CD4-positive, alpha-beta T cell (primary cell): Measurements from ENCODE around the gene PAFAH2. TPM values are rescaled to one million over a fixed set of nuclear protein-coding genes. Genes with fewer than 3 reads are reported as not detected.

ENCODE experiments used
- ATAC-seq: fragments of 200-7000 bp; cut with Tn5 transposase; one replicate; pipeline ENCODE4 v1.10.0; 2022; ENCODE audit warnings: mild to moderate bottlenecking; ENCODE audit not compliant: poor library complexity
- CTCF ChIA-PET: fragments of 350-600 bp; sonication (Branson Sonifier 250); formaldehyde crosslinking; loops from one replicate; lab custom pipeline; 2021; ENCODE audit warnings: antibody characterized with exemption, inconsistent platforms; lab: Charles Lee
- POLR2A ChIA-PET: fragments of 350-600 bp; sonication (Branson Sonifier 250); formaldehyde crosslinking; loops from one replicate; lab custom pipeline; 2021; ENCODE audit warnings: antibody characterized with exemption, inconsistent platforms; lab: Charles Lee
- DNase-seq, 14 experiments: peaks; one replicate each; pipeline ENCODE4 v3.0.0-alpha.2; 2013 to 2020; ENCODE audit warnings: mixed read lengths in 2 of 14
- H3K27ac ChIP-seq, 2 donors: one replicate each; pipeline versions ENCODE4 v1.5.1 to v1.7.0; 2013; ENCODE audit warnings: low read length in 2 of 2, low read depth in 1 of 2, mild to moderate bottlenecking in 1 of 2
- H3K27me3 ChIP-seq, 2 experiments: 1 replicate in 1 of 2; 2 replicates in 1 of 2; pipeline versions ENCODE4 v1.6.1 to v1.7.0; 2013; ENCODE audit warnings: low read length in 2 of 2, control low read depth in 1 of 2, mild to moderate bottlenecking in 1 of 2, moderate library complexity in 1 of 2; ENCODE audit not compliant: insufficient read depth in 2 of 2, control insufficient read depth in 1 of 2
- H3K36me3 ChIP-seq: one replicate; pipeline ENCODE4 v1.6.1; 2013; ENCODE audit warnings: low read length, control low read depth; ENCODE audit not compliant: insufficient read depth
- H3K4me1 ChIP-seq: one replicate; pipeline ENCODE4 v1.6.1; 2013; ENCODE audit warnings: low read length, control low read depth; ENCODE audit not compliant: insufficient read depth
- H3K4me3 ChIP-seq: one replicate; pipeline ENCODE4 v1.5.1; 2013; ENCODE audit warnings: mild to moderate bottlenecking, low read length, moderate library complexity
- H3K9me3 ChIP-seq, 2 experiments: 1 replicate in 1 of 2; 2 replicates in 1 of 2; pipeline versions ENCODE4 v1.6.1 to v1.7.0; 2013; ENCODE audit warnings: low read length in 2 of 2, mild to moderate bottlenecking in 2 of 2, control low read depth in 1 of 2, moderate library complexity in 1 of 2; ENCODE audit not compliant: control insufficient read depth in 1 of 2, insufficient read depth in 1 of 2
- H3K27ac Mint-ChIP-seq: one replicate; pipeline ENCODE4 v1.8.0; 2020; ENCODE audit warnings: mixed read lengths
- H3K27me3 Mint-ChIP-seq: one replicate; pipeline ENCODE4 v1.8.0; 2021; ENCODE audit warnings: mixed read lengths
- H3K36me3 Mint-ChIP-seq: one replicate; pipeline ENCODE4 v1.8.0; 2021; ENCODE audit warnings: low read depth, mixed read lengths
- H3K4me1 Mint-ChIP-seq: one replicate; pipeline ENCODE4 v1.8.0; 2021; ENCODE audit warnings: low read depth, mixed read lengths
- H3K4me3 Mint-ChIP-seq: one replicate; pipeline ENCODE4 v1.8.0; 2020; ENCODE audit warnings: mild to moderate bottlenecking, mixed read lengths
- H3K9me3 Mint-ChIP-seq: one replicate; pipeline ENCODE4 v1.8.0; 2020; ENCODE audit warnings: mixed read lengths
- CTCF ChIP-seq: fragments of 200-600 bp; IDR thresholded peaks from one replicate; pipeline ENCODE4 v1.8.0; 2022; ENCODE audit warnings: antibody characterized with exemption, mild to moderate bottlenecking
- intact Hi-C, 2 experiments: fragments of 100-400 bp; cut with DNase I in 1 of 2; cut with micrococcal nuclease in 1 of 2; formaldehyde crosslinking; loops; one replicate each; pipeline versions ENCODE4 v1.15.1 to v1.9.0; 2023 to 2025; cut with DNase I, micrococcal nuclease
- polyA plus RNA-seq, 2 donors: library from polyadenylated mRNA; unstranded; fragments of 120-200 nt; gene quantifications; one replicate each; pipeline ENCODE4 v1.2.1, GENCODE V29; 2013
- total RNA-seq, 174 experiments: library from RNA in 2 of 174; stranded (reverse) in 2 of 174; gene quantifications; one replicate each; pipeline ENCODE4 v1.2.3 and lab custom pipeline; 2021 to 2026

Gene PAFAH2
- total RNA-seq: 1 to 10 TPM; 7.9 to 8.1 TPM
- 13.4 TPM for polyA plus RNA-seq (2013, experiment 1 of 2)
- polyA plus RNA-seq (2013, experiment 2 of 2): 12.6 TPM
- 5.7 to 85.4 (median 22.5) reads per million in 172 experiments for total RNA-seq (lab: John Stamatoyannopoulos, UW)

- H3K27ac Mint-ChIP-seq: peak within 1 kb of the TSS; percentile 97
- ATAC-seq: peak; percentile 95
- POLR2A ChIA-PET: interaction anchor here (0.5 to 6.2 kb wide), 21 partner anchors 9 to 766 kb away, joined by 3 to 124 read pairs (median 5); partner anchors contain the start of genes DHDDS, MTFR1L, PAQR7 and STMN1
- H3K27me3 Mint-ChIP-seq: no peaks in the 10 kb centered on the region
- Histone ChIP-seq H3K27ac (peak within 1 kb of the TSS; percentile 87 to 93), H3K27me3 (no peaks in the 10 kb centered on the region), H3K9me3 (no peaks in the 10 kb centered on the region), H3K4me3 (peak within 1 kb of the TSS; percentile 71), H3K4me1 (peaks cover 21% of the 10 kb centered on the region), H3K36me3 (no peaks in the 10 kb centered on the region)
- CTCF ChIA-PET: interaction anchor here (0.6 to 11.1 kb wide), 19 partner anchors 9 to 366 kb away, joined by 3 to 184 read pairs (median 4); partner anchors contain the start of gene PAQR7
- H3K4me3 Mint-ChIP-seq: peak within 1 kb of the TSS; percentile 91
- peaks cover 39% of the 10 kb centered on the region for H3K4me1 Mint-ChIP-seq
- no peaks in the 10 kb centered on the region for H3K9me3 Mint-ChIP-seq
- H3K36me3 Mint-ChIP-seq: peaks cover 8% of the 10 kb centered on the region
- TF ChIP-seq CTCF: peak; percentile 90
- DNase-seq: peak; percentile 92 to 99 (median 96)
- intact Hi-C loops: loop anchor here (1.0 to 5.0 kb wide), 8 partner anchors 27 to 389 kb away; partner anchors contain the start of gene STMN1 (in 1 of the 2)
Measured at GRCh38 chr1:25997828-25998761, at the start of gene PAFAH2. Gene PAFAH2 (minus strand): TSS chr1:25998063. CDS start chr1:25990816, 7,247 bp downstream.

GRCh38 chr1:26047278-26047874 is 49.5 kb upstream of the PAFAH2 start:
- ChIA-PET POLR2A (no interaction called here), CTCF (interaction anchor here (1.7 kb wide), 1 partner anchor 22 kb away, joined by 4 read pairs; no protein-coding TSS in a partner anchor)
- no peak overlapping the region for H3K27ac Mint-ChIP-seq
- H3K27me3 Mint-ChIP-seq: peaks cover 84% of the 10 kb centered on the region
- peaks cover 0 to 6% of the 10 kb centered on the region in 2 experiments for H3K9me3 ChIP-seq
- no peak for TF ChIP-seq CTCF
- no peaks in the 10 kb centered on the region for H3K9me3 Mint-ChIP-seq
- intact Hi-C loops: no loop called here
- ATAC-seq (no peak), DNase-seq (no peak)
- peaks cover 6% of the 10 kb centered on the region for H3K4me1 Mint-ChIP-seq
- no peaks in the 10 kb centered on the region for H3K36me3 Mint-ChIP-seq
- H3K27me3 ChIP-seq: peaks cover 53 to 59% of the 10 kb centered on the region in 2 experiments
- H3K4me3 Mint-ChIP-seq: no peak overlapping the region
- H3K36me3 ChIP-seq: no peaks in the 10 kb centered on the region
- H3K27ac ChIP-seq: no peak overlapping the region
- peaks cover 2% of the 10 kb centered on the region for H3K4me1 ChIP-seq
- no peak overlapping the region for H3K4me3 ChIP-seq
